Measurements from ENCODE around the gene CNIH2.

CNIH2 gene

DNA sequence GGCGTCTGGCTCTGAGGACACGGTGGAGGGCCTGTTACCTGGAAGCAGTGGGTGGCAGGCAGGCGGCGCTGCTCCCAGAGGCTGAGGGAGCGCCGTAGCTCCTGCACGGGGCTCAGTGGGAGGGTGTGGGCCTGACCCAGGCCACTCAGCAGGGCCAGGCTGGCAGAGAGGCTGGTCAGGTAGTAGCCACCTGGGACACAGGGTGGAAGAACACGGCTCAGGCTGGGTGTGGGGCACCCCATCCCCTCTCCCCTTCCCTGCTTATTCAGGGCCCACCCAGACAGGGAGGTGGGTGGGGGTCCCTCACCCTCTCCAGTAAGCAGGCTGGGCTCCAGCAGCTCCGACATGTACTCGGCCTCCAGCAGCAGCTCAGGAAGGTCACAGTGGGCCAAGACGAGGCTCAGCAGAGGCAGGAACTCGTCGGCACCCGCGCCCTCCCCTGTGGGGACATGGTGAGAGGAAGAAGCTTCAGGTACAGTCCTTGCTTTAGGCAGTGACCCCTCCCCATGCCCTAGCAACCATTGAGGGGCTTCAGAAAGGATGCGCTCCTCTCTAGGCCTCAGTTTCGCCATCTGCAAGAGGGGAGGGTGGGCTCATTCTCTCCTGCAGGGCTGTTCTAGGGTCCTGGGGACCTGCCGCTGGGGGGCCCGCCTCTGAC lies 55.4 kb downstream of the CNIH2 start:
- DNase-seq, result no peak
